HG03103 (cell line): ENCODE data around the gene RCL1.
"Not testable (repeated sequence)": the region's sequence is repeated elsewhere in the genome, so short reads cannot be mapped to it uniquely, and the experiment has no call there.

Source experiments
- ATAC-seq: cut with Tn5 transposase; IDR thresholded peaks from one replicate; pipeline ENCODE4 v1.9.1; 2021; ENCODE audit warnings: low read depth; ENCODE audit not compliant: unreplicated experiment

RCL1 gene

GRCh38 chr9:4865681-4866080 is 72.9 kb downstream of the RCL1 start:
- ATAC-seq: no peak

GRCh38 chr9:4866239-4866969 is 73.7 kb downstream of the RCL1 start:
- ATAC-seq: no peak

GRCh38 chr9:4873066-4873465 is 80.3 kb downstream of the RCL1 start:
- no peak for ATAC-seq

GRCh38 chr9:4875559-4875958 is 82.8 kb downstream of the RCL1 start:
- ATAC-seq: no peak

GRCh38 chr9:4879115-4879558 is 86.4 kb downstream of the RCL1 start:
- ATAC-seq: no peak

GRCh38 chr9:4883326-4883873 is 90.7 kb downstream of the RCL1 start:
- no peak for ATAC-seq

GRCh38 chr9:4886698-4887097 is 94.0 kb downstream of the RCL1 start:
- ATAC-seq: peak; percentile 85

- no peak for ATAC-seq
Observed at GRCh38 chr9:4887556-4887955, 94.8 kb downstream of the RCL1 start.

- no peak for ATAC-seq
Observed at GRCh38 chr9:4890242-4890641, 97.5 kb downstream of the RCL1 start.

- ATAC-seq: no peak
Observed at GRCh38 chr9:4890929-4891328, 98.2 kb downstream of the RCL1 start.

GRCh38 chr9:4891674-4892073 is 98.9 kb downstream of the RCL1 start:
- ATAC-seq: no peak

- ATAC-seq: no peak
Observed at GRCh38 chr9:4892501-4893194, 99.9 kb downstream of the RCL1 start.

GRCh38 chr9:4894076-4894475 is 101.3 kb downstream of the RCL1 start:
- ATAC-seq: no peak

GRCh38 chr9:4899853-4900252 is 107.1 kb downstream of the RCL1 start:
- not testable (repeated sequence) for ATAC-seq

GRCh38 chr9:4901401-4902134 is 108.8 kb downstream of the RCL1 start:
- not testable (repeated sequence) for ATAC-seq

GRCh38 chr9:4902135-4902475 is 109.4 kb downstream of the RCL1 start:
- ATAC-seq: no peak

GRCh38 chr9:4904322-4905134 is 111.8 kb downstream of the RCL1 start:
- no peak for ATAC-seq

- ATAC-seq: no peak
Observed at GRCh38 chr9:4905135-4905490, 112.4 kb downstream of the RCL1 start.
